ENCODE results near the gene MAP2K1. TPM values are rescaled to one million over a fixed set of nuclear protein-coding genes. Genes with fewer than 3 reads are reported as not detected.
"Not testable (repeated sequence)": the region's sequence is repeated elsewhere in the genome, so short reads cannot be mapped to it uniquely, and the experiment has no call there.

MAP2K1 gene
- total RNA-seq, 1 experiment from 2014 or later: 68.4 TPM

- DNase-seq (ENCODE audit: low read depth): no peak
Measured at GRCh38 chr15:66424963-66425612, 38.4 kb downstream of the MAP2K1 start.

- no peak for DNase-seq (ENCODE audit: low read depth)
Measured at GRCh38 chr15:66425837-66426236, 39.1 kb downstream of the MAP2K1 start.

- no peak for DNase-seq (ENCODE audit: low read depth)
Measured at GRCh38 chr15:66429117-66429516, 42.4 kb downstream of the MAP2K1 start.

GRCh38 chr15:66429546-66429945 is 42.8 kb downstream of the MAP2K1 start:
- DNase-seq (ENCODE audit: low read depth): no peak

GRCh38 chr15:66430627-66431255 is 44.0 kb downstream of the MAP2K1 start:
- no peak for DNase-seq (ENCODE audit: low read depth)

GRCh38 chr15:66433726-66434125 is 47.0 kb downstream of the MAP2K1 start:
- no peak for DNase-seq (ENCODE audit: low read depth)

- DNase-seq (ENCODE audit: low read depth): no peak
Measured at GRCh38 chr15:66440501-66440900, 53.8 kb downstream of the MAP2K1 start.

GRCh38 chr15:66452420-66452819 is 65.7 kb downstream of the MAP2K1 start:
- no peak for DNase-seq (ENCODE audit: low read depth)

GRCh38 chr15:66452971-66453580 is 66.4 kb downstream of the MAP2K1 start:
- DNase-seq (ENCODE audit: low read depth): no peak

- DNase-seq (ENCODE audit: low read depth): peak; percentile 29
Measured at GRCh38 chr15:66454143-66454542, 67.4 kb downstream of the MAP2K1 start.

GRCh38 chr15:66456211-66456610 is 69.5 kb downstream of the MAP2K1 start:
- no peak for DNase-seq (ENCODE audit: low read depth)

- peak; percentile 9 for DNase-seq (ENCODE audit: low read depth)
Measured at GRCh38 chr15:66459818-66460615, 73.3 kb downstream of the MAP2K1 start.

GRCh38 chr15:66461294-66461693 is 74.6 kb downstream of the MAP2K1 start:
- DNase-seq (ENCODE audit: low read depth): not testable (repeated sequence)

GRCh38 chr15:66461917-66462316 is 75.2 kb downstream of the MAP2K1 start:
- no peak for DNase-seq (ENCODE audit: low read depth)

- peak; percentile 13 for DNase-seq (ENCODE audit: low read depth)
Measured at GRCh38 chr15:66462627-66463026, 75.9 kb downstream of the MAP2K1 start.

- DNase-seq (ENCODE audit: low read depth): not testable (repeated sequence)
Measured at GRCh38 chr15:66465294-66465693, 78.6 kb downstream of the MAP2K1 start.

GRCh38 chr15:66467162-66468040 is 80.7 kb downstream of the MAP2K1 start:
- DNase-seq (ENCODE audit: low read depth): not testable (repeated sequence)

GRCh38 chr15:66470825-66471224 is 84.1 kb downstream of the MAP2K1 start:
- not testable (repeated sequence) for DNase-seq (ENCODE audit: low read depth)

- peak; percentile 14 for DNase-seq (ENCODE audit: low read depth)
Measured at GRCh38 chr15:66472176-66472999, 85.7 kb downstream of the MAP2K1 start.

GRCh38 chr15:66474135-66474534 is 87.4 kb downstream of the MAP2K1 start:
- DNase-seq (ENCODE audit: low read depth): no peak

Data from LHCN-M2 (cell line).